Stomach smooth muscle (tissue), 2 donors: ENCODE results near the gene FOXA2.
"Not testable (repeated sequence)": the region's sequence is repeated elsewhere in the genome, so short reads cannot be mapped to it uniquely, and the experiment has no call there.

Source experiments
- H3K27ac ChIP-seq: one replicate; pipeline ENCODE4 v1.7.0; 2013; ENCODE audit warnings: mild to moderate bottlenecking, low read length, inconsistent platforms
- H3K27me3 ChIP-seq, 2 donors: one replicate each; pipeline ENCODE4 v1.7.0; 2013; ENCODE audit warnings: low read length in 2 of 2; ENCODE audit not compliant: insufficient read depth in 2 of 2, control insufficient read depth in 1 of 2
- H3K36me3 ChIP-seq, 2 donors: one replicate each; pipeline ENCODE4 v1.7.0; 2013; ENCODE audit warnings: low read length in 2 of 2; ENCODE audit not compliant: control insufficient read depth in 2 of 2, insufficient read depth in 2 of 2
- H3K4me1 ChIP-seq: one replicate; pipeline ENCODE4 v1.7.0; 2013; ENCODE audit warnings: low read length; ENCODE audit not compliant: control insufficient read depth, insufficient read depth
- H3K4me3 ChIP-seq, 2 donors: one replicate each; pipeline ENCODE4 v1.7.0; 2013; ENCODE audit warnings: low read length in 2 of 2
- H3K9ac ChIP-seq, 2 donors: one replicate each; pipeline ENCODE4 v1.7.0; 2013; ENCODE audit warnings: low read length in 2 of 2, mild to moderate bottlenecking in 1 of 2
- H3K9me3 ChIP-seq, 2 donors: one replicate each; pipeline ENCODE4 v1.7.0; 2013; ENCODE audit warnings: low read length in 2 of 2; ENCODE audit not compliant: control insufficient read depth in 2 of 2
- donor health status: healthy.
- donor health status: Pancreatic carcinoma.

FOXA2 gene

DNA sequence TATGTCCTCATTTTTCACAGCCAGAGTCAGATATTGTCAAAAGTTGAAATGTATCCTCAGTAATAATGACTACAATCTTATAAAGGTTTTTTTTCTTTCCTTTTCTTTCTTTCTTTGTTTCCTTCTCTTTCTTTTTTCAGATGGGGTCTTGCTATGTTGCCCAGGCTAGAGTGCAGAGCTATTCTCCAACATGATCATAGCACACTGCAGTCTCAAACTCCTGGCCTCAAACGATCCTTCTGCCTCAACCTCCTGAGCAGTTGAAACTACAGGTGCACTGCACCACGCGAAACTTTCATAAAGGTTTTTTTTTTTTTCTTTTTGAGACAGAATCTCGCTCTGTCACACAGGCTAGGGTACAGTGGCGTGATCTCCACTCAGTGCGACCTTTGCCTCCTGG is 31.1 kb upstream of the FOXA2 start:
- peaks cover 10 to 12% of the 10 kb centered on the region in 2 donors for H3K27me3 ChIP-seq
- no peak overlapping the region for H3K9ac ChIP-seq
- H3K27ac ChIP-seq = no peak overlapping the region
- no peaks in the 10 kb centered on the region for H3K4me1 ChIP-seq
- no peak overlapping the region for H3K4me3 ChIP-seq
- H3K9me3 ChIP-seq = peaks cover 0 to 3% of the 10 kb centered on the region in 2 donors
- H3K36me3 ChIP-seq = no peaks in the 10 kb centered on the region

DNA sequence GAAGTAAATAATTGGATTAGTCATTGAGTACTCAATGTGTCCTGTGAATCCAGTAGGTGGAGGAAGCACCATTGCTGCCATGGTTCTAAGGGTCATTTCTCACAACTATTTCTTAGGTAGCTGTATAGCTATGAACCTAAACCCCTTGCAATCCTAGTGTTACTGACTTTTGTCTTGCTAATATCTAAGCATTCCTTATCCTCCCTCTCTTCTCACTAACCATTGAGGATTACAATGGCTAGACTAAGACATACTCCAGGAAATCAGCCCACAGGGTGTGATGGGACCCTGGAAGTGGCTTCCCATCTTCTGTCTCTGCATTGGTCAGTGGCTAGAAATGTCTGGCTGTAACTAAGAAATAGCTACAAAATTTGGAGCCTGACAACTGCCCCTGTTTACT is 27.3 kb upstream of the FOXA2 start:
- Histone ChIP-seq H3K27ac (no peak overlapping the region), H3K4me3 (no peak overlapping the region), H3K9me3 (peaks cover 0 to 3% of the 10 kb centered on the region in 2 donors), H3K9ac (no peak overlapping the region), H3K27me3 (peaks cover 7 to 12% of the 10 kb centered on the region in 2 donors), H3K4me1 (no peaks in the 10 kb centered on the region), H3K36me3 (no peaks in the 10 kb centered on the region)

- no peak overlapping the region for H3K27ac ChIP-seq
- no peaks in the 10 kb centered on the region for H3K4me1 ChIP-seq
- H3K9ac ChIP-seq = no peak overlapping the region
- no peak overlapping the region for H3K4me3 ChIP-seq
- peaks cover 4 to 7% of the 10 kb centered on the region in 2 donors for H3K27me3 ChIP-seq
- no peaks in the 10 kb centered on the region for H3K36me3 ChIP-seq
- H3K9me3 ChIP-seq = no peaks in the 10 kb centered on the region
Observed at GRCh38 chr20:22607695-22608094, 23.3 kb upstream of the FOXA2 start.

DNA sequence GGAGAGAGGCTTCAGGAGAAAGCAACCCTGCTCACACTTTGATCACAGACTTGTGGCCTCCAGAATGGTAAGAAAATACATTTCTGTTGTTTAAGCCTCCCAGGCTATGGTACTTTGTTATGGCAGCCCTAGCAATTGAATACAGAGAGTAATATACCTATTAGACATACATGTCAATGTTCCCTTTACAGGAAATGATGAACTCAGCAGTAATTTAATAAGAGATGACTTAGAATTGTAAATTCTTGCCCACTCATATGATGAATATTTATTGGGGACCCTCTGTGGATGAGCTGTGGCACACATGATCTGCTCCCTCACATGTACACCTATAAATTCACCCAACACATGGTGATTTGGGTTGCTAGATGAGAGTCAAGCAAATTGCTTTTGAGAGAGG is 20.4 kb upstream of the FOXA2 start:
- no peaks in the 10 kb centered on the region for H3K9me3 ChIP-seq
- H3K27ac ChIP-seq = no peak overlapping the region
- no peak overlapping the region for H3K9ac ChIP-seq
- peaks cover 0 to 2% of the 10 kb centered on the region in 2 donors for H3K27me3 ChIP-seq
- no peak overlapping the region for H3K4me3 ChIP-seq
- H3K4me1 ChIP-seq = no peaks in the 10 kb centered on the region
- no peaks in the 10 kb centered on the region for H3K36me3 ChIP-seq

DNA sequence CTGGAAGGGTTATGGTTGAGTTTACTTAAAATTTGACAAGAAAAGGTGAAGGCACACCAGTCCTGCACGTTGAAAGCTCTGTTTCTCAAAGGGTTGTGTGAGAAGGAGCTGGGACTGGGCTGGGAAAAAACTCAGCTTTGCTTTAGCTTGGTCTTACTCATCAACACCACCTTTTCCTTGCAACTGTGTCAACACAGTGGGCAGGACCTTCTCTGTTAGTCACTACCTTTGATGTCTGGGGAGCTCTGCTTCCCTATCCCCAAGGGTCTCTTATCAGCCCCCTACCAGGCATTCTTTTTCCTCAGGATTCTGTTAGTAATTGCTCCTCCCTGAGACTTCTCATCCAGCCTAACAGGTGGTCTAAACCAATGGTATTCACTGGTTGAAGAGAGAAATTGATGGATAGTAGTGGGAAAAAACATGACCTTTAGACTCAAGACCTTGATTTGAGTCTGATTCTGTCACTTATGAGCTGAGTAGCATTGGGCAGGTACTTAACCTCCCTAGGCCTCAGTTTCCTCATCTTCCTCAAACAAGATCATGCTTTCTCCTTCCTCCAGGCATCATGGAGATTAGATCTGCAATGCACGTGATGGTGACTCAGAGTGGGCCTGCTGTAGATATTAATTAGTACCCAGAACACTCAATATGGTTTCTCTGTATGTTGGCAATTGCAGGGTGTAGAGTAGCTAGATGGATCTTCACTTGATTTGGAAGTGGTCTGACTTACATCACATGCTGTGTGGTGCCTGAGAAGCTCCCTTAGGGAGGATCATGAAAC is 17.2 kb upstream of the FOXA2 start:
- Histone ChIP-seq H3K4me1 (no peaks in the 10 kb centered on the region), H3K9ac (no peak overlapping the region), H3K9me3 (no peaks in the 10 kb centered on the region), H3K36me3 (no peaks in the 10 kb centered on the region), H3K4me3 (no peak overlapping the region), H3K27ac (no peak overlapping the region), H3K27me3 (peaks cover 0 to 8% of the 10 kb centered on the region in 2 donors)

- not testable (repeated sequence) for H3K4me1 ChIP-seq, H3K36me3 ChIP-seq, H3K9ac ChIP-seq, H3K4me3 ChIP-seq, H3K27ac ChIP-seq, H3K9me3 ChIP-seq
- H3K27me3 ChIP-seq = peaks cover 0 to 12% of the 10 kb centered on the region in 2 donors
Observed at GRCh38 chr20:22599258-22599657, 14.9 kb upstream of the FOXA2 start.

DNA sequence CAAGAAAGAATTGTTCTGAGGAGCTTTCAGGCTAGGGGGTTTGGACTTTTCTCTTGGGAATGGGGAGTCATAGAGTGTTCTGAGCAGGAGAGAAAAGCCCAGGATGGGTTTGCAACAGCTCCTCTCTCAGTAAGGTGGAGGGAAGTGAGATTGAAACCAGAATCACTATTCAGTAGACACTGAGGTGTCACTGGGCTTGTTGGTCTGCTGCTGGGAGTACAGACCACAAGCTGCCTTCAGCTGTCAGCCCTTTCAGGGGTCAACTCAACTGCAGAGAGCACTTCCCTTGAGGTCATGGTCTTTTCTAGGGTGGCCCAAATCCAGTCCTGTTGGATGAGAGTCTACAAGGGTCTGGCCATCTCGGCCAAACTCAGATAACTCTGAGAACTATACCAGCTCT is 12.9 kb upstream of the FOXA2 start:
- H3K4me3 ChIP-seq = no peak overlapping the region
- H3K36me3 ChIP-seq = no peaks in the 10 kb centered on the region

DNA sequence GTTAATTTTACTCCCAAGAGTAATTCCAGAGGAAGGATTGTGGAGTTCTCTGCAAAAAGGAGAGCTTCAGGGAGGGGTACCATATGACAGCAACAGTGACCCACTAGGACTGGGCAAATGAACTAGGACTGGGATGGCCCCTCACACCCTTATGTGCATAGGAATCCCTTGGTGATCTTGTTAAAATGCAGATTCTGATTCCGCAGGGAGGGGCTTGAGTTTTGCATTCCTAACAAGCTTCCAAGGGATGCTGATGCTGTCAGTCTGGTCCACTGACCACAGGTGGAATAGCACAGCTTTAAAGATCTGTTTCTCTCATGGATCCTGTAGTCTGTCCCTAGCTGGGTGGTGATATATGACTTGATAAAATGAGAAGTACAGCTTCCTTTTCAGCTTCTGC is 6.3 kb upstream of the FOXA2 start:
- Histone ChIP-seq H3K4me1 (peaks cover 4% of the 10 kb centered on the region), H3K9me3 (no peaks in the 10 kb centered on the region), H3K4me3 (no peak overlapping the region), H3K27me3 (peaks cover 33% of the 10 kb centered on the region in 2 donors), H3K27ac (no peak overlapping the region), H3K36me3 (no peaks in the 10 kb centered on the region), H3K9ac (no peak overlapping the region)

More for the DNA sequence above, 12.9 kb upstream of the FOXA2 start:
- H3K27ac ChIP-seq = no peak overlapping the region
- no peak overlapping the region for H3K9ac ChIP-seq
- no peaks in the 10 kb centered on the region for H3K9me3 ChIP-seq
- peaks cover 5 to 12% of the 10 kb centered on the region in 2 donors for H3K27me3 ChIP-seq
- H3K4me1 ChIP-seq = no peaks in the 10 kb centered on the region

DNA sequence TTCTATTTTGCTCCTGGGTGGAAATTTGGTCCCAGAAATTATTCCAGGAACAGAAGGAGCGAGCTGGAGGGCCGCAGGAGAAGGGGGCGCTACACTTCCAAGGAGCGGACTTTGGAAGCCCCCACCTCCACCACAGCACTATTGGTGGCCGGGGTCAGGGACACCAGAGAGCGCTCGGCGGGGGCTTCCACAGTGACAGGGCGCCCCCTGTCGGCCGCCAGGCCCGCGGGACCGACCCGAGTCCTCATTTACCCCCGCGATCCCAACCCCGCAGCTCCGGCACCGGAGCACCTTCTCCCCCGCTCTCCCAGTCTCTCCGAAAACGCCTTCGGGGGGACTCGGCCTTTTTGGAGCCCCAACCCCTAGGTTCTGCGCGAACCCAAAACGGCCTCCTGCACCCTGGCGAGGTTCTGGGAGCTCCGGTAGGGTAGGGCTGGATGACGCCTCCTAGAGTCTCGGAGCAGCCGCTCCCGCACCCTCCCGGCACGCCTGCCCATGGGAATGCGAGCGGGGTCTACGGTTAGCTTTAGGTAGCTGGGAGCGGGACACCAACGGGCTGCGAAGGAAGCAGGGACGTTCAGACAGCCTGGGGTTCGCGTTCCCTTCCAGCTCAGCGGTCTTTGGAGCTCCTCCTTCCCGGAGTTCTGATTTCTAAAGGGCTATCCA is 2.4 kb upstream of the FOXA2 start:
- Histone ChIP-seq H3K9ac (no peak overlapping the region), H3K27me3 (peaks cover 49 to 58% of the 10 kb centered on the region in 2 donors), H3K27ac (no peak overlapping the region), H3K9me3 (no peaks in the 10 kb centered on the region), H3K4me3 (no peak overlapping the region), H3K36me3 (no peaks in the 10 kb centered on the region), H3K4me1 (peaks cover 14% of the 10 kb centered on the region)

DNA sequence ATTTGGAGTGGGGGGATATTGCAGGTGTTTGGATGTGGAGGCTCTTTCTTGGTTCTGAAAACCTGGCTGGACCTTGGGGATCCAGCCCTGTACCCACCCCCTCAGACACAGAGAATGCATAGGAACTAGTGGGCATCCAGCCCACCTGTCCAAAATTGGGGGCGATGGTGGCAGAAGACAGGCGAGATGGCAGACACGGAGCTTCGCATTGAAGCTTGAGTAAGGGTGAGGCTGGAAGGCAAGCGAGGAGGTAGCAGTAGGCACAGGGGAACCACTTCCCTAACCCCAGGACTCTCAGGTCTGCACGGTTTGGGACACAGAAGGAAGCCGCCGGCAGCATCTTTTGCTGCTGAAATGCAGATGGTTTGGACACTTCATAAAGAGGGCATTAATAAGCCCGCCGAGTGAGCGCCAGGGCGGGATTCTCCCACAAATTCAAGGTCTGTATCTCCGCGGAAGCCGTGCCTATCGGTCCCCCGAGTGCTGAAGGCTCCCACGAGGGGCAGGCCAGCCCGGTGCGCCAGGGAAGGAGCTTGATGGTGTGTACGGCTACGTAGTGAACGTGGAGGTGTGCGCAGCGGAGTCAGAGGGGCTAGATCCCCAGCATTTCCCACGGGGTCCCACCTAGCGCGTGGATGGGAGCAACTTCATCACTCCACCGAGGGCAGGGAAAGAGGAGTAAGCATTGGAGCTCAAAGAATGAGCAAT is 1.6 kb upstream of the FOXA2 start:
- peaks cover 14% of the 10 kb centered on the region for H3K4me1 ChIP-seq
- H3K9me3 ChIP-seq = no peaks in the 10 kb centered on the region
- no peak overlapping the region for H3K4me3 ChIP-seq
- H3K36me3 ChIP-seq = no peaks in the 10 kb centered on the region
- peaks cover 52 to 67% of the 10 kb centered on the region in 2 donors for H3K27me3 ChIP-seq
- H3K9ac ChIP-seq = no peak overlapping the region
- H3K27ac ChIP-seq = no peak overlapping the region
